GM18951 (cell line): ENCODE measurements around the gene MTMR6.

Source experiments
- POLR2A ChIP-seq: IDR thresholded peaks from 4 replicates; pipeline ENCODE4 v1.6.1; 2011; ENCODE audit warnings: mild to moderate bottlenecking; ENCODE audit not compliant: insufficient read length, insufficient read depth; ENCODE audit errors: extremely low read depth
- in situ Hi-C: fragments of 300-500 bp; cut with MboI; formaldehyde crosslinking; loops from one replicate; pipeline ENCODE4 v1.12.0; 2022; ENCODE audit warnings: low sequenced_read_pairs, mixed read lengths, inconsistent platforms; ENCODE audit not compliant: unreplicated experiment

The MTMR6 gene

GRCh38 chr13:25295228-25295627 lies 7.9 kb upstream of the MTMR6 start:
- TF ChIP-seq POLR2A: no peak
- in situ Hi-C loops: no loop called here

DNA sequence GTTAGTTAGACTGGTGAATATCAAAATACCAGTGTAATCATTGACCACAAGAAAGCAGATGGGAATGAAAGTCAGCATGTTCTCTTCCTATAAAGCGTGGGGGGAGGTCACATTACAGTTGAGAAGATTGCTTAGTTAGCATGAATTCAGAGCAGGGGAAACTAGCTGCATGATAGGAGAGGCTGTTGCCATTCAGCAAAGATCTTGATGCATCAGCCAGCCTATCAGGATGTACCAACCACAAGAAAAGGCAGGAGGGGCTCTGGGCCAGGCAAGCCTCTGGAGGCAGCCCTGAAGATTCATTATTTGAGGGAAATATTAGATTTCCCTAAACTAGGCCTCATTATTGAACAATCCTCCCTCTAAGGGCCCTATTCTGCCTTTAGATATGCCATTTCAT lies 5.0 kb upstream of the MTMR6 start:
- no peak for TF ChIP-seq POLR2A
- in situ Hi-C loops: no loop called here

DNA sequence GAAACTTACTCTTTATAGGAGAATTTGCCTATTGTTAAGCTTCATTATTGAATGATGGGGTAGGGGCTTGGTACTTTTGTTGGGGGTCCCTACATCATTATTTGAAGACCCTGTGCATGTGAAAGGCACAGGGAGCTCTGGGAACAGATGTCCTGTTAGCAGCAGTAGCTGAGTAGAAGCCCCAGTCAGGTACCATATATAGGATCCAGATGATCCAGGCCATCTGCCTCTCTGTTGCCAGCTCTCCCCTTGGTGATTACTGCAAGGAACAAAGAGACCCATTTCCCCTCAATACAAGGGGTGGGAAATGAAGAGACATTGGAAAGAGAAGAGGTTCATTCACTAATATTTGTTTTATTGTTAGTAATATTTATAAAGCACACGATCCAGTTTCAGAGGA lies 4.4 kb upstream of the MTMR6 start:
- TF ChIP-seq POLR2A: no peak
- in situ Hi-C loops: no loop called here

DNA sequence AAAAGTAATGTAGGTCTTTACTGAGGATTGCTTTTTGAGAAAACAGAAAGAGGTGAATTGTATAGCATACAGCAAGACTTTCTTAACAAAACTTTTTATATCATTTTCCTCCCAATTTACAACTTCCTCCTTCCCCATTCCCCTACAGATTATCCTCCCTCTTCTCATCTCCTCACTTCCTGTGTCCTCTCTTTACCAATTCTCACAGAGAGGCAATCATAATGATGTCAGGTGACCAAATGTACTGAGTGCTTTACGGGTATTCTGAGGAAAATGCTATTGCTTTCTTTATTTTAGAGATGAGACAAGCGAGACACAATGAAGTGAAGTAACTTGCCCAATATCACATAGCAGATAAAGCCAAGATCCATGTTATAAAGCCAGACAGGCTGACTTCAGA lies 1.7 kb upstream of the MTMR6 start:
- no peak for TF ChIP-seq POLR2A
- in situ Hi-C loops: no loop called here

GRCh38 chr13:25286308-25286968 lies 850 bp downstream of the MTMR6 start:
- TF ChIP-seq POLR2A: no peak
- in situ Hi-C loops: no loop called here

GRCh38 chr13:25281935-25282332 lies 5.4 kb downstream of the MTMR6 start:
- TF ChIP-seq POLR2A: no peak
- in situ Hi-C loops: no loop called here

- no peak for TF ChIP-seq POLR2A
- in situ Hi-C loops: no loop called here
Observed at GRCh38 chr13:25281193-25281934, 5.9 kb downstream of the MTMR6 start.

DNA sequence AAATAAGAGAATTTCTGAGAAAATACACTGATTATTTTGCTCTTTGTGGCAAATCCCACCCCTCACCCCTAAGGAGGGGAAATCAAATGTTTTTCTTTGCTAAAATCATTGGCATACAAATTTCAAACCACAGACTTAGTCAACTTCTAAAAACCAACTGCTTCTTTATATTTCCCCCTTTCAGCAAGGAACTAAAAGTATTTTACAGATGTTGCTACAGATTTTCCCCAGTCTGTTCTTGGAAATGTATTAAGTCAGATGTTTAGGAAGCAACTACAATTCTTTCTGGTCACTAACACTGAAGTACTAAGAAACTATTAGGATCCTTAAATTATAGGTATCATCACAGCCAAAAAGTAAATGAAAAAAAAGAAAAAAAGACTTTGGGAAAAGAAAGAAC lies 6.9 kb downstream of the MTMR6 start:
- no peak for TF ChIP-seq POLR2A
- in situ Hi-C loops: no loop called here

GRCh38 chr13:25276748-25277147 lies 10.5 kb downstream of the MTMR6 start:
- in situ Hi-C loops: no loop called here
- no peak for TF ChIP-seq POLR2A

GRCh38 chr13:25268561-25268960 lies 18.7 kb downstream of the MTMR6 start:
- in situ Hi-C loops: no loop called here
- TF ChIP-seq POLR2A: no peak

GRCh38 chr13:25267715-25268114 lies 19.6 kb downstream of the MTMR6 start:
- no peak for TF ChIP-seq POLR2A
- in situ Hi-C loops: no loop called here

GRCh38 chr13:25266706-25267105 lies 20.6 kb downstream of the MTMR6 start:
- in situ Hi-C loops: no loop called here
- no peak for TF ChIP-seq POLR2A

DNA sequence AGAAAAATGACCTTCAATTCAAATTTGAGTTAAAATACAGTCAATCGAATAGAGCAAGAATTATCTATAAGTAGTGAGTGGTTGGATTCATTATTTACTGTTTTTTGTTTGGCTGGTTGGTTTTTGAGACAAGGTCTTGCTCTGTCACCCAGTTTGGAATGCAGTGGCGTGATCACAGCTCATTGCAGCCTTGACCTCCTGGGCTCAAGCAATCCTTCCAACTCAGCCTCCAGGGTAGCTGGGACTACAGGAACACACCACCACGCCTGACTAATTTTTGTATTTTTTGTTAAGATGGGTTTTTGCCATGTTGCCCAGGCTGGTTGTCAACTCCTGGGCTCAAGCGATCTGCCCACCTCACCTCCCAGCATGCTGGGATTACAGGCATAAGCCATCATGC lies 25.0 kb downstream of the MTMR6 start:
- TF ChIP-seq POLR2A: no peak
- in situ Hi-C loops: no loop called here

GRCh38 chr13:25253702-25254101 lies 33.6 kb downstream of the MTMR6 start:
- TF ChIP-seq POLR2A: no peak
- in situ Hi-C loops: no loop called here
